Measurements from ENCODE around the gene SPG21. TPM values are rescaled to one million over a fixed set of nuclear protein-coding genes. Genes with fewer than 3 reads are reported as not detected.

The SPG21 gene
- total RNA-seq, 1 experiment from 2014 or later, result 88.6 TPM

Other genes starting within 250 kb of the SPG21 start
- gene RBPMS2, start 214.3 kb downstream of the SPG21 start, total RNA-seq (2014; rRNA removed; shearing (Covaris generic)), result 0.06 and 0.08 TPM in 2 replicates
- 21.6 and 22.3 TPM in 2 replicates for gene PIF1, start 164.3 kb downstream of the SPG21 start, total RNA-seq (2014; rRNA removed; shearing (Covaris generic))
- 26.7 and 28.5 TPM in 2 replicates for gene PLEKHO2, start 148.0 kb downstream of the SPG21 start, total RNA-seq (2014; rRNA removed; shearing (Covaris generic))
- 5.0 and 5.6 TPM in 2 replicates for gene ANKDD1A, start 78.0 kb downstream of the SPG21 start, total RNA-seq (2014; rRNA removed; shearing (Covaris generic))
- 16.6 and 21.9 TPM in 2 replicates for gene MTFMT, start 39.7 kb upstream of the SPG21 start, total RNA-seq (2014; rRNA removed; shearing (Covaris generic))
- 0.36 TPM in 1 of 2 replicates, not detected in the other for gene SLC51B, start 55.5 kb upstream of the SPG21 start, total RNA-seq (2014; rRNA removed; shearing (Covaris generic))
- 0.08 TPM in 1 of 2 replicates, not detected in the other for gene RASL12, start 78.1 kb upstream of the SPG21 start, total RNA-seq (2014; rRNA removed; shearing (Covaris generic))
- 0.08 and 0.15 TPM in 2 replicates for gene KBTBD13, start 86.8 kb upstream of the SPG21 start, total RNA-seq (2014; rRNA removed; shearing (Covaris generic))
- gene UBAP1L, start 125.3 kb upstream of the SPG21 start, total RNA-seq (2014; rRNA removed; shearing (Covaris generic)), result 0.59 and 0.73 TPM in 2 replicates
- gene PDCD7, start 143.9 kb upstream of the SPG21 start, total RNA-seq (2014; rRNA removed; shearing (Covaris generic)), result 22.8 and 25.4 TPM in 2 replicates
- 43.3 and 44.2 TPM in 2 replicates for gene CLPX, start 195.4 kb upstream of the SPG21 start, total RNA-seq (2014; rRNA removed; shearing (Covaris generic))
- gene CILP, start 221.6 kb upstream of the SPG21 start, total RNA-seq (2014; rRNA removed; shearing (Covaris generic)), result 0.05 TPM in 1 of 2 replicates, not detected in the other